ENCODE measurements around the gene GPR42. TPM values are rescaled to one million over a fixed set of nuclear protein-coding genes. Genes with fewer than 3 reads are reported as not detected.
A peak's percentile ranks its signal among the peaks of the same experiment; 100 is the strongest.

Gene GPR42
- total RNA-seq, 4 donors from 2014 or later = not detected

GRCh38 chr19:35380450-35381124 lies 9.7 kb downstream of the GPR42 start:
- intact Hi-C loops (cut with DNase I; ENCODE audit: low total_unique reads) = no loop called here
- peak in 1 of 2 donors; percentile 74 for DNase-seq (ENCODE audit: low spot score in 2 of 2)
- H3K4me3 ChIP-seq (ENCODE audit: low read depth, poor library complexity, severe bottlenecking) = no peak overlapping the region
- TF ChIP-seq CTCF (IDR thresholded peaks at IDR 0.05) = no peak
- no peak for TF ChIP-seq POLR2A (IDR thresholded peaks at IDR 0.05)
- WGBS, 2 donors = 67 to 71% methylated on average over 9 of the region's 9 CpGs

GRCh38 chr19:35381318-35381717 lies 10.4 kb downstream of the GPR42 start:
- DNase-seq (ENCODE audit: low spot score in 2 of 2) = peak in 1 of 2 donors; percentile 7
- 73 to 80% methylated on average over 3 of the region's 3 CpGs for WGBS, 2 donors
- intact Hi-C loops (cut with DNase I; ENCODE audit: low total_unique reads) = no loop called here
- H3K4me3 ChIP-seq (ENCODE audit: low read depth, poor library complexity, severe bottlenecking) = no peak overlapping the region
- no peak for TF ChIP-seq CTCF (IDR thresholded peaks at IDR 0.05)
- TF ChIP-seq POLR2A (IDR thresholded peaks at IDR 0.05) = no peak

GRCh38 chr19:35381926-35382325 lies 11.1 kb downstream of the GPR42 start:
- H3K4me3 ChIP-seq (ENCODE audit: low read depth, poor library complexity, severe bottlenecking) = no peak overlapping the region
- intact Hi-C loops (cut with DNase I; ENCODE audit: low total_unique reads) = no loop called here
- peak in 1 of 2 donors; percentile 6 for DNase-seq (ENCODE audit: low spot score in 2 of 2)
- 87 to 90% methylated on average over 6 of the region's 6 CpGs for WGBS, 2 donors
- no peak for TF ChIP-seq CTCF (IDR thresholded peaks at IDR 0.05)
- TF ChIP-seq POLR2A (IDR thresholded peaks at IDR 0.05) = no peak

GRCh38 chr19:35383536-35383935 lies 12.7 kb downstream of the GPR42 start:
- intact Hi-C loops (cut with DNase I; ENCODE audit: low total_unique reads) = no loop called here
- no peak overlapping the region for H3K4me3 ChIP-seq (ENCODE audit: low read depth, poor library complexity, severe bottlenecking)
- DNase-seq (ENCODE audit: low spot score in 2 of 2) = peak in 1 of 2 donors; percentile 46
- 56 to 81% methylated on average over 2 of the region's 2 CpGs for WGBS, 2 donors
- no peak for TF ChIP-seq POLR2A (IDR thresholded peaks at IDR 0.05)
- TF ChIP-seq CTCF (IDR thresholded peaks at IDR 0.05) = no peak

- H3K4me3 ChIP-seq (ENCODE audit: low read depth, poor library complexity, severe bottlenecking) = no peak overlapping the region
- peak in 1 of 2 donors; percentile 63 for DNase-seq (ENCODE audit: low spot score in 2 of 2)
- TF ChIP-seq POLR2A (IDR thresholded peaks at IDR 0.05) = no peak
- TF ChIP-seq CTCF (IDR thresholded peaks at IDR 0.05) = no peak
- intact Hi-C loops (cut with DNase I; ENCODE audit: low total_unique reads) = no loop called here
- WGBS, 2 donors = 51 to 68% methylated on average over 6 of the region's 6 CpGs
These were observed 17.6 kb downstream of the GPR42 start for GRCh38 chr19:35388277-35389054.
